Adipose tissue (tissue), 3 donors: ENCODE results near the gene DCLRE1C. TPM values are rescaled to one million over a fixed set of nuclear protein-coding genes. Genes with fewer than 3 reads are reported as not detected.
"Not testable (repeated sequence)": the region's sequence is repeated elsewhere in the genome, so short reads cannot be mapped to it uniquely, and the experiment has no call there.

Source experiments
- H3K27ac ChIP-seq: one replicate; pipeline ENCODE4 v1.5.1; 2013; ENCODE audit warnings: low read depth, low read length
- WGBS, 3 donors: extraction: QIAGEN DNeasy Blood & Tissue Kit; methylation state at CpG; one replicate each; pipeline ENCODE4 v1.1.7; 2013; 5-methylcytosine and 5-hydroxymethylcytosine counted together
- polyA plus RNA-seq, 3 donors: library from polyadenylated mRNA; stranded (reverse); fragments of 200-250 nt; gene quantifications; one replicate each; pipeline ENCODE4 v1.2.3, GENCODE V29; 2013
- donor health status: healthy with polysubstance abuse.
- donor health status: Bipolar disorder and iron deficiency.
- donor health status: healthy.

Gene DCLRE1C
- polyA plus RNA-seq, 3 donors = 2.2 to 3.0 (median 2.7) TPM

GRCh38 chr10:14952851-14953423 is 959 bp downstream of the DCLRE1C start:
- H3K27ac ChIP-seq = no peak overlapping the region
- 29 to 39% (median 37%) methylated on average over 10 of the region's 10 CpGs for WGBS, 3 donors

GRCh38 chr10:14949291-14949690 is 4.6 kb downstream of the DCLRE1C start:
- no peak overlapping the region for H3K27ac ChIP-seq
- WGBS, 3 donors = 86 to 90% (median 89%) methylated on average over 5 of the region's 5 CpGs

GRCh38 chr10:14947268-14947667 is 6.6 kb downstream of the DCLRE1C start:
- WGBS, 3 donors = 95 to 97% (median 97%) methylated on average over 1 of the region's 1 CpG

DNA sequence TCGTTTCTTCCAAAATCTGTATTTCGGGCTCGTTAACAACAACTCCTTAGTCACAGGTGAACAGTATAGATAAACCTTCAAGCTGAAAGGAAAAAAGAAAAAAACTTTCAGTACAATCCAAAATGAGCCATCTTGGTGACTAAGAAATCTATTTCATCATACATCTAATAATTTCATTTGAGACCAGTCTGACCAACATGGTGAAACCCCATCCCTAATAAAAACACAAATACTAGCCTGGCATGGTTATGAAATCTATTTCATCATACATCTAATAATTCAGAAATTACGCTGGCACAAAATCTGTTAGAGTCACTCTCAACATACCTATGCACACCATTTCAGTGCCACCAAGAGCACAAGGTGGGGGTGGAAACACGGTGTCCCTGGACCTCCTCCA is 8.8 kb downstream of the DCLRE1C start:
- 90 to 94% (median 90%) methylated on average over 5 of the region's 5 CpGs for WGBS, 3 donors
- H3K27ac ChIP-seq = no peak overlapping the region

More at GRCh38 chr10:14947268-14947667, 6.6 kb downstream of the DCLRE1C start:
- H3K27ac ChIP-seq = no peak overlapping the region

- not testable (repeated sequence) for H3K27ac ChIP-seq
- 86 to 97% (median 91%) methylated on average over 7 of the region's 7 CpGs for WGBS, 3 donors
These were observed 11.0 kb downstream of the DCLRE1C start for GRCh38 chr10:14942950-14943338.

DNA sequence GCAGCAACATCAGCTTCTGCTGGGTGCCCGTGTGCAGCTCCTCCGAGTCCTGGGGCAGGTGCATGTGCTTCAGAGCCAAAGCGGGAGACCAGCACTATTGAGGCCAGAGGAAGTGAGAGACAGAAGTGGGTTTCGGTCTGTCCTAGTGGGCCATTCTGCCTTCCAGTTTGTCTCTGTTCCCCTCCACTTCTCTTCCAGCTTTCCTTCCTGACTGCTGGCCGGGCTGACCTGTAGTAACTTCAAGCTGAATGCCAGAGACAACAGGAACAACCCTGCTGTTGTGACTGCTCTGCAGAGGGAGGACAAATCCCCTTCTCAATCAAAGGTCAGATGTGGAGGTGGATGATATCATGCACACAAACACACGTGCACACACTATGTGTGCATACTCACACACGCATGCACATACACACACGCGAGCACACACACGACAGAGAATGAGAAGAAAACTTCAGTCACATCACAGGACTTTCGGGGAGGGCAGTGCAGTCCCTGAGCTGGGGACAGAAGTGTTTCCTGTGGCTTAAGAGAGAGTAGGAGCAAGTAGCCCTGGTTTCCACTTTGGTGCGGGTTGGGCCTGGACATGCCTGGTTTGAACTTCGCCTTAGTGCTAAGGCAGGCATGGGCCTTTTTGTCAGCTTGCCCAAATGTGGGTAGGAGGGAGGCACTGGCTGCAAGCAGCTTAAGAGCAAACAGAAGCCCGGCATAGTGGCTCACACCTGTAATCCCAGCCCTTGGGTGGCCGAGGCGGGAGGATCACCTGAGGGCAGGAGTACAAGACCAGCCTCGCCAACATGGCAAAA is 11.5 kb downstream of the DCLRE1C start:
- not testable (repeated sequence) for H3K27ac ChIP-seq
- 91 to 93% (median 92%) methylated on average over 17 of the region's 17 CpGs for WGBS, 3 donors

DNA sequence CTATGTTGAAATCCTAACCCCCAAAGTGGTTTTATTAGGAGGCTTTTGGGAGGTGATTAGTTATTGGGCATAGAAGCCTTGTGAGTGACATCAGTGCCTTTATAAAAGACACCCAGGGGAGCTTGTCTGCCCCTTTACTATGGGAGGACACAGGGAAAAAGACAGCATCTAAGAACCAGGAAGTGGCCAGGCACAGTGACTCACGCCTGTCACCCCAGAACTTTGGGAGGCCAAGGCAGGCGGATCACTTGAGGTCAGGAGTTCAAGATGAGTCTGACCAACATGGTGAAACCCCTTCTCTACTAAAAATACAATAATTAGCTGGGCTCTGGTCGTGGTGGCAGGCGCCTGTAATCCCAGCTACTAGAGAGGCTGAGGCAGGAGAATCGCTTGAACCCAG is 14.9 kb downstream of the DCLRE1C start:
- WGBS, 3 donors = 67 to 91% (median 86%) methylated on average over 2 to 4 of the region's 5 CpGs

DNA sequence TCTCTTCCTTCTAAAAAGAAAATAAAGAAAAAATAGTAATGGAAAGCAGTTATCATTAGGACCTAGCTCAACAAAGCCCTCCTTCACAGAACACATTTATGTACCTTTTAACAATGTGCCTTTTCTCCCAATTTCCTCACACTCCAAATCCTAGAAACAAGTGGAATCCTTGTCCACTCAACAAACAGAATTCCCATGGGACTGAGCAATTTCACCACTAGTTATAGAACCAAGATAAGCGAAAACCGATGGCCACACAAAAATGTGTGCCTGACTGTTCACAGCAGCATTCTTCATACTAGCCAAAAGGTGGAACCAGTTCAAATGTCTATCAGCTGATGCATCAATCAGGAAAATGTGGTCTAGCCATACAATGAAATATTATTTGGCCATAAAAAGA is 17.3 kb downstream of the DCLRE1C start:
- no peak overlapping the region for H3K27ac ChIP-seq
- 75 to 89% (median 82%) methylated on average over 2 of the region's 2 CpGs for WGBS, 3 donors

More for the DNA sequence above, 14.9 kb downstream of the DCLRE1C start:
- not testable (repeated sequence) for H3K27ac ChIP-seq

DNA sequence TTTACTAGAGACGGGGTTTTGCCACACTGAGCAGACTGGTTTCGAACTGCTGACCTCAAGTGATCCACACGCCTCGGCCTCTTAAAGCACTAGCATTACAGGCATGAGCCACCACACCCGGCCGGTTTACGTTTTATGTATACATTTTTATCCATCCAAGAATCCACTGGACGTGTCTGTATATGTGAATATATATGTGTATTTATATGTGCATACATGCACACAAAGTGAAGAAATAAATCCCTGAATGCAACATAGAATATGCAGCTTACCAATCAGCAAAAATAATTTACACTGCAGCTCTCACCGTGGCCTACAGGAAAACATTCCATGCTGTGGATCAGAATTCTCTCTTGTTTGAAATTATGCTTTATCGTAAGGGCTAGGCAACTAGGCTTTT is 23.3 kb downstream of the DCLRE1C start:
- no peak overlapping the region for H3K27ac ChIP-seq
- 95 to 97% (median 97%) methylated on average over 10 of the region's 10 CpGs for WGBS, 3 donors

- no peak overlapping the region for H3K27ac ChIP-seq
- 90 to 95% (median 93%) methylated on average over 13 of the region's 13 CpGs for WGBS, 3 donors
These were observed 27.0 kb downstream of the DCLRE1C start for GRCh38 chr10:14926722-14927416.

- WGBS, 3 donors = 79 to 93% (median 88%) methylated on average over 8 of the region's 8 CpGs
- no peak overlapping the region for H3K27ac ChIP-seq
These were observed 27.8 kb downstream of the DCLRE1C start for GRCh38 chr10:14926061-14926470.

DNA sequence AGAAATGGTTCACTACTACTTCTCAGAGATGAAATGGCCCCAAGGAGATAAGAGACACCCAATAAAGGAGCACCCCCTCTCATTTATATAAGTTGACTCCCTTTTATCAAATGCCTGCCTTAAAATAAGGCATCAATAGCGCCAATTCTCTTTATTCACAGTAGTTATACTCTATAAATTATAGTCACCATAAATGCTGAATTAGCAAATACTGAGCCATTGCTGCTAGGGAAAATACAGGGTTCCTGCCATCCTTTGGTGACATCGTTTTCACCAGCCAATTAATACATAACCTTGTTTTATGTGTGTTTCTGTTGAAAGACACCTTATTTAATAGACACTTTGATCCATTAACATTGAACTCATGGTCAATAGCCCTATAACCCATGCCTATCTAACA is 28.6 kb downstream of the DCLRE1C start:
- H3K27ac ChIP-seq = no peak overlapping the region
- 97 to 99% (median 99%) methylated on average over 2 of the region's 2 CpGs for WGBS, 3 donors

DNA sequence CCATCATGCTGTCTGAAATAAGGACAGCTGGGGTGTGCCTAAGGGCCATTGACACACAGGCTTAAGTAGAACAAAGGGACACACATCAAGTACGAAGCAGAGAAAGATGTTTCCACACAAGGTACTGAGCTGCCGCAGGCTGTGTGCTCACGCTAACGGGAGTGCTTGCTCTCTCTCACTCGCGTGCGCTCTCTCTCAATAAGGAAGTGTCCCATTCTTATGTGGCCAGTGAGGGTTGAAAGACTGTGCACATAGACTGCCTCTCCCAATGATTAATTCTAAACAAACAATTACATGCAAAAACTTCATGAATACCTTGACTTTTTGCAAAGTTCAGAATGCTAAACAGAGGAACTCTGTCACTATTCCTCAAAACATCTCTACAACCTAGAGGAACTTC is 29.9 kb downstream of the DCLRE1C start:
- WGBS, 3 donors = 94 to 97% (median 96%) methylated on average over 7 of the region's 7 CpGs
- no peak overlapping the region for H3K27ac ChIP-seq

DNA sequence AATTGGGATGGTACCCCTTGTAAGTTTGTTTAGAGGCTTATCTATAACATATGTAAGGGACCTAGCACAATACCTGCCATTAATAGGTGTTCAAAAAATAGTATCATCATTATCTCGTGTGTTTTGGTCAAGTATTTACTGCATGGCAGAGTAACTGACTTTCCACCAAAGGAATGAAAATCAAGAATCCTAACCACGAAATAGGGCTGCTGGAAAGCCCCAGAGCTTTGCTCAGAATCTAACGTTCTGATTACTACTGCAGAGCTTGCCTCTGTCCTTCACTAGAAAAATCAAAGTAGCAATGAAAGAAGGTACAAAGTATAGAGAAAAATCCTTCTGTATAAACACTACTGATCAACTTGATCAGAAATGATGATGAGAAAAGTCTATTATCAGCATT is 34.9 kb downstream of the DCLRE1C start:
- 84 to 92% (median 92%) methylated on average over 3 of the region's 3 CpGs for WGBS, 3 donors
- H3K27ac ChIP-seq = no peak overlapping the region

DNA sequence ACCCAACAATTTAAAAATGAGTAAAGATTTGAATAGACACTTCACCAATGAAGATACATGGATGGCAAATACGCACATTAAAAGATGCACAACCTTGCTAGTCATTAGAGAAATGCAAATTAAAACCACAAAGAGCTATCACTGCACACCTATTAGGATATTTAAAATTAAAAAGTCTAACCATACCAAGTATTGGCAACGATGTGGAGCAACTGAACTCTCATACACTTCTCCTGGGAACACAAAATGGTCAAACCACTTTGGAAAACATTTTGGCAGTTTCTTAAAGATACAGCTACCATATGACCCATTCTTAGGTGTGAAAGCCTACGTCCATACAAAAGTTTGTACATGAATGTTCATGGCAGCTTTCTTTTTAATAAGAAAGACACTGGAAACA is 36.1 kb downstream of the DCLRE1C start:
- no peak overlapping the region for H3K27ac ChIP-seq
- WGBS, 3 donors = 97 to 98% (median 98%) methylated on average over 3 of the region's 3 CpGs

GRCh38 chr10:14916600-14916999 is 37.3 kb downstream of the DCLRE1C start:
- no peak overlapping the region for H3K27ac ChIP-seq
- 98 to 100% (median 99%) methylated on average over 2 of the region's 2 CpGs for WGBS, 3 donors

DNA sequence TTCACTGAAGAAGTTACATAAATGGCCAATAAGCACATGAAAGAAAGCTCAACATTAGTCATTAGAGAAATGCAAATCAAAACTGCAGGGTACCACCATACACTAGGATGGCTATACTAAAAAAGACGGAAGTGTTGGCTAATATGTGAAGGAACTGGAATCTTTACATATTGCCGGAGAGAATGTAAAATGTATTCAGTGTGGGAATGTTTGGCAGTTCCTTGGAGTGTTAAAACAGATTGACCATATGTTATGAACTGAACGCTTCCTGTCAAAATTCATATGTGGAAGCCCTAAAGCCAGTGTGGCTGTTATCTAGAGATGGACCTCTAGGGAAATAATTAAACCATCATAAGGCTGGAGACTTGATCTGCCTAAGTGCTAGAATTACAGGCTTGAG is 42.1 kb downstream of the DCLRE1C start:
- H3K27ac ChIP-seq = no peak overlapping the region
- WGBS, 3 donors = 80 to 97% (median 95%) methylated on average over 3 of the region's 3 CpGs

DNA sequence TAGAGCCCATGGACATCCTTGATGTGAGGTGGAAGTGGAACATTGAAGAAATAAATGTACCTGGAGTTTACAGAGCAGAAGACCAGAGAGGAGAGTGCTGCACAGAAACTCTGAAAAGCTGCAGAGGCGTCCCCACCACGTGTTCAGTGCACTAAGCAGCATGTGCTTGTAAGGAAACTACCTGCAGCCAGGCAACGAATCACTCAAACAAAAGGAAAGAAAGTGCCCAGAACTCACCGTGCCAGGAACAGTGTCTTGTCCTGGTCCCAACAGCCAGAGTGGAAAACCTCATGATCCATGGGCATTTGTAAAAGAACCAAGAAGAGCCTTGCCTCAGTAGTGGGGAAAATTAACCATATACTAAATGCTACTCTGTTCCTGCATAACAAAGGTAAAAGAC is 42.9 kb downstream of the DCLRE1C start:
- WGBS, 3 donors = 94 to 99% (median 96%) methylated on average over 4 of the region's 4 CpGs
- H3K27ac ChIP-seq = no peak overlapping the region

GRCh38 chr10:14909101-14909500 is 44.8 kb downstream of the DCLRE1C start:
- H3K27ac ChIP-seq = no peak overlapping the region
- WGBS, 3 donors = 88 to 97% (median 95%) methylated on average over 2 of the region's 2 CpGs
